Caco-2 (cell line): ENCODE measurements around the gene HIGD2B. TPM values are rescaled to one million over a fixed set of nuclear protein-coding genes. Genes with fewer than 3 reads are reported as not detected.
A peak's percentile ranks its signal among the peaks of the same experiment; 100 is the strongest.

Experiments used
- Bru-seq: library from RNA; stranded (reverse); fragments of 400-500 nt; gene quantifications from one replicate; lab custom pipeline; 2021; lab: Mats Ljungman, UMichigan
- BruChase-seq, 2 experiments: library from RNA; stranded (reverse); fragments of 400-500 nt; gene quantifications; one replicate each; lab custom pipeline; 2021; lab: Mats Ljungman, UMichigan
- BruUV-seq: library from RNA; stranded (reverse); fragments of 400-500 nt; replicated peaks from 2 replicates; lab custom pipeline; 2021; lab: Mats Ljungman, UMichigan
- CTCF ChIA-PET: fragments of 300-600 bp; sonication (Branson Sonifier 250); formaldehyde crosslinking; loops from one replicate; lab custom pipeline; 2022; ENCODE audit warnings: antibody characterized with exemption; lab: Charles Lee
- POLR2A ChIA-PET: fragments of 300-600 bp; sonication (Branson Sonifier 250); formaldehyde crosslinking; loops from one replicate; lab custom pipeline; 2022; ENCODE audit warnings: antibody characterized with exemption; lab: Charles Lee
- DNase-seq, 2 experiments: peaks; one replicate each; pipeline versions ENCODE4 v3.0.0 to v3.0.0-alpha.2; 2020 to 2022
- H3K27me3 ChIP-seq: replicated peaks from 2 replicates; pipeline ENCODE4 v1.6.0; 2011; ENCODE audit warnings: low read length; ENCODE audit not compliant: control insufficient read depth, insufficient read depth
- H3K36me3 ChIP-seq: 2 replicates; pipeline ENCODE4 v1.5.1; 2011; ENCODE audit warnings: low read length; ENCODE audit not compliant: control insufficient read depth, insufficient read depth
- H3K4me1 ChIP-seq: fragments of 250-450 bp; sonication (Bioruptor Pico); 2 replicates; pipeline ENCODE4 v1.5.1; 2020; ENCODE audit warnings: mild to moderate bottlenecking
- H3K4me3 ChIP-seq: 2 replicates; pipeline ENCODE4 v1.5.1; 2011; ENCODE audit warnings: low read depth, mild to moderate bottlenecking, control low read depth, low read length
- H3K9me3 ChIP-seq: fragments of 250-450 bp; sonication (Bioruptor Pico); 2 replicates; pipeline ENCODE4 v1.5.1; 2020; ENCODE audit warnings: mild to moderate bottlenecking, moderate library complexity
- H3K27ac Mint-ChIP-seq: one replicate; pipeline ENCODE4 v1.8.0; 2022; ENCODE audit warnings: mixed read lengths; ENCODE audit not compliant: unreplicated experiment
- H3K27me3 Mint-ChIP-seq: one replicate; pipeline ENCODE4 v1.8.0; 2022; ENCODE audit warnings: mixed read lengths; ENCODE audit not compliant: insufficient read depth, unreplicated experiment
- H3K36me3 Mint-ChIP-seq: one replicate; pipeline ENCODE4 v1.8.0; 2022; ENCODE audit warnings: mild to moderate bottlenecking, mixed read lengths; ENCODE audit not compliant: insufficient read depth, unreplicated experiment
- H3K4me1 Mint-ChIP-seq: one replicate; pipeline ENCODE4 v1.8.0; 2022; ENCODE audit warnings: low read depth, mixed read lengths; ENCODE audit not compliant: unreplicated experiment
- H3K4me3 Mint-ChIP-seq: one replicate; pipeline ENCODE4 v1.8.0; 2022; ENCODE audit warnings: mild to moderate bottlenecking, moderate library complexity, mixed read lengths; ENCODE audit not compliant: unreplicated experiment
- H3K9me3 Mint-ChIP-seq: one replicate; pipeline ENCODE4 v1.8.0; 2022; ENCODE audit warnings: mixed read lengths; ENCODE audit not compliant: unreplicated experiment
- intact Hi-C: fragments of 100-400 bp; cut with micrococcal nuclease; formaldehyde crosslinking; loops from one replicate; pipeline ENCODE4 v1.10.0; 2022; ENCODE audit not compliant: unreplicated experiment
- long read RNA-seq: library from polyadenylated mRNA; stranded (forward); transcript quantifications from one replicate; pipeline ENCODE4 v2.0.0, GENCODE V29; 2022
- total RNA-seq: library from RNA; stranded (reverse); gene quantifications from 2 replicates; pipeline ENCODE4 v1.2.3, GENCODE V29; 2022
- TF ChIP-seq, protein P1 (sequence below), 2 experiments: fragments of 200-600 bp in 1 of 2; IDR thresholded peaks; 1 replicate in 1 of 2; 2 replicates in 1 of 2; pipeline versions ENCODE4 v1.5.1 to v1.8.0; 2011 to 2022; ENCODE audit warnings: antibody characterized with exemption in 1 of 2, control low read depth in 1 of 2, inconsistent platforms in 1 of 2, low read depth in 1 of 2, low read length in 1 of 2, mild to moderate bottlenecking in 1 of 2, moderate library complexity in 1 of 2; ENCODE audit not compliant: insufficient read depth in 1 of 2, severe bottlenecking in 1 of 2, unreplicated experiment in 1 of 2

The HIGD2B gene, protein sequence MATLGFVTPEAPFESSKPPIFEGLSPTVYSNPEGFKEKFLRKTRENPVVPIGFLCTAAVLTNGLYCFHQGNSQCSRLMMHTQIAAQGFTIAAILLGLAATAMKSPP
- total RNA-seq = not detected in 2 replicates
- percentile 30 among the genes with signal in this experiment for Bru-seq, nascent RNA
- not detected for BruChase-seq, experiment 1, labeled RNA remaining after a 2-hour chase
- not detected for BruChase-seq, experiment 2, labeled RNA remaining after a 6-hour chase
- long read RNA-seq = 0 reads

DNA sequence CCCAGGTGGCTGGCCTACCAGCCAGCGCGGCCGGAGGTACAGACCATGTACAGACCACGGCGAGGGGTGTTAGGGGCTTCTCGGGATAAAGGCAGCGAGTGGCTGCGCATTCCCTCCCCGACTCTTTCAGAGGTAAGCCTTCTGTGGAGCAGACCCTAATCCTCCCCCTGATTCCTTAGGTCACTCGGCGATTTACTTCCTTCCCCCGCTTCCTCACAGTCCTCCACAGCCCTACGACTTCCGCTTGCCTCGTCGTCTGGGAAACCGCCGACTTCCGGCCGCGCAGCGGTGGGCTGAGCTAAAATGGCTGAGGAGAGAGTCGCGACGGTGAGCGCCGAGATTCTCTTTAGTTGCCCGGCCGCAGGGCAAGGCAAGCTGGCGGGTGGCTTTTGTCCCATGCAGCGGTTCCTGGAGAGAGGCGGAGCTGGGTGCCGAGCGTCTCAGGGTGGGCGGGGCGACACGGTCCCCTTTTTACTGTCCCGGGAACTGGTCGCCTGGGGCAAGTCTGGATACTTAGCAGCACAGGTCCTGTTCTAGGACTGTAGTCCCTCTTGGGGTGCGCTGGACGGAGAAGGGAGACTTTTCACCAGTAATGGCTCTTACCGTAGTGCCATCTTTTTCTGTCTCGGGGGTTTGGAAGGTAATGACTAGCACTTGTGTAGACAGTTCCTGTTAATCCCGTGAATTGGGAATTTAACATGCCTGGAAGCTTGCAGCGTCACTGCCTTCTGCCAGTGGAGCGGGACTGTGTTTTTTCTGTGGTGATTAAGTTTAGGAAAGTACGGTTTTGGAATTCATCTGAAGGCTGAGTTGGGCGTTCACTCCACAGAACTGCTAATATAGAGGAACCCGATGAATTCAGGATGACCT is at the start of gene HIGD2B, which contains the start of gene BBS4:
TSS of gene HIGD2B (minus strand) at position 258 of the 870 bp plus-strand sequence. CDS start 9,808 bp downstream, outside the sequence.
TSS of gene BBS4 (plus strand) at position 283 of the 870 bp plus-strand sequence. CDS start at position 304, 21 bp downstream.
- no peaks in the 10 kb centered on the region for H3K4me1 Mint-ChIP-seq
- ChIA-PET POLR2A (interaction anchor here (0.6 kb wide), 1 partner anchor 15 kb away, joined by 3 read pairs; no protein-coding TSS in a partner anchor), CTCF (interaction anchor here (0.5 to 1.7 kb wide), 6 partner anchors 13 to 415 kb away, joined by 3 to 9 read pairs (median 7); no protein-coding TSS in a partner anchor)

DNA sequence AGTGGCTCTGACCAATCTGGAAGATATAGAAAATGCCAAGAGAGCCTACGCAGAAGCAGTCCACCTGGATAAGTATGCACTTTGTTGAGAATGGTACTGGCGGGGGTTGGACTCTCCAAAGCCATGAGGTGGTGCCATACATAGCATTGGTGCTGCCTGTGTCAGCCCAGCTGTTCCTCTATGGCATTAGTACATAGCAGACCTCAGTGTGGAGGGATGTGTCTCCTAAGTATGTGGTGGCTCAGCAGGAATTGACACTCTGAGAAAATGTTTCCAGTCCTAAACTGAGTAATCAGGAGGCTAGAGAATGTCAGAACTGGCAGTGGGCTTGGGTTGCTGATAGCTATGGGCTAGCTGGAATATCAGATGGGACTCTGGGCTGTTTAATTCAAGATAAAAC is 49.1 kb upstream of the HIGD2B start:
- intact Hi-C loops = no loop called here

More for the DNA sequence above, at the start of gene HIGD2B, which contains the start of gene BBS4:
- Mint-ChIP-seq H3K9me3 (no peaks in the 10 kb centered on the region), H3K36me3 (peaks cover 9% of the 10 kb centered on the region), H3K27me3 (no peaks in the 10 kb centered on the region), H3K27ac (peak within 1 kb of the TSS; percentile 96), H3K4me3 (peak within 1 kb of the TSS; percentile 96)
- Histone ChIP-seq H3K9me3 (no peaks in the 10 kb centered on the region), H3K4me3 (peak within 1 kb of the TSS; percentile 58), H3K4me1 (no peaks in the 10 kb centered on the region), H3K27me3 (no peaks in the 10 kb centered on the region), H3K36me3 (no peaks in the 10 kb centered on the region)
- intact Hi-C loops = no loop called here
- peak; percentile 94 to 95 for DNase-seq
- BruUV-seq = TSS peak; percentile 86
- TF ChIP-seq, protein P1, sequence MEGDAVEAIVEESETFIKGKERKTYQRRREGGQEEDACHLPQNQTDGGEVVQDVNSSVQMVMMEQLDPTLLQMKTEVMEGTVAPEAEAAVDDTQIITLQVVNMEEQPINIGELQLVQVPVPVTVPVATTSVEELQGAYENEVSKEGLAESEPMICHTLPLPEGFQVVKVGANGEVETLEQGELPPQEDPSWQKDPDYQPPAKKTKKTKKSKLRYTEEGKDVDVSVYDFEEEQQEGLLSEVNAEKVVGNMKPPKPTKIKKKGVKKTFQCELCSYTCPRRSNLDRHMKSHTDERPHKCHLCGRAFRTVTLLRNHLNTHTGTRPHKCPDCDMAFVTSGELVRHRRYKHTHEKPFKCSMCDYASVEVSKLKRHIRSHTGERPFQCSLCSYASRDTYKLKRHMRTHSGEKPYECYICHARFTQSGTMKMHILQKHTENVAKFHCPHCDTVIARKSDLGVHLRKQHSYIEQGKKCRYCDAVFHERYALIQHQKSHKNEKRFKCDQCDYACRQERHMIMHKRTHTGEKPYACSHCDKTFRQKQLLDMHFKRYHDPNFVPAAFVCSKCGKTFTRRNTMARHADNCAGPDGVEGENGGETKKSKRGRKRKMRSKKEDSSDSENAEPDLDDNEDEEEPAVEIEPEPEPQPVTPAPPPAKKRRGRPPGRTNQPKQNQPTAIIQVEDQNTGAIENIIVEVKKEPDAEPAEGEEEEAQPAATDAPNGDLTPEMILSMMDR (IDR thresholded peaks at IDR 0.05; ENCODE audit: insufficient read depth in 1 of 2, low read depth in 1 of 2, low read length in 1 of 2, severe bottlenecking in 1 of 2, unreplicated experiment in 1 of 2) = no peak

More for the DNA sequence above, 49.1 kb upstream of the HIGD2B start:
- Mint-ChIP-seq H3K4me3 (no peak overlapping the region), H3K27me3 (no peaks in the 10 kb centered on the region), H3K36me3 (peaks cover 28% of the 10 kb centered on the region), H3K9me3 (no peaks in the 10 kb centered on the region), H3K4me1 (peaks cover 10% of the 10 kb centered on the region), H3K27ac (peak overlapping the region; percentile 4)
- no TSS peak for BruUV-seq
- Histone ChIP-seq H3K9me3 (no peaks in the 10 kb centered on the region), H3K4me1 (peaks cover 20% of the 10 kb centered on the region), H3K36me3 (no peaks in the 10 kb centered on the region), H3K4me3 (no peak overlapping the region), H3K27me3 (no peaks in the 10 kb centered on the region)
- POLR2A ChIA-PET = no interaction called here
- TF ChIP-seq, protein P1 (IDR thresholded peaks at IDR 0.05; ENCODE audit: insufficient read depth in 1 of 2, low read depth in 1 of 2, low read length in 1 of 2, severe bottlenecking in 1 of 2, unreplicated experiment in 1 of 2) = no peak
- no peak for DNase-seq
- CTCF ChIA-PET = interaction anchor here (2.3 kb wide), 1 partner anchor 13 kb away, joined by 16 read pairs; no protein-coding TSS in a partner anchor
